ENCODE data around the gene TYMS. TPM values are rescaled to one million over a fixed set of nuclear protein-coding genes. Genes with fewer than 3 reads are reported as not detected.

Gene TYMS
- total and polyA plus RNA-seq, 9 of the 15 experiments (the other 6 are each of a cell fraction or from before 2014, with no cell fraction given): 69.1 to 409 (median 175) TPM

DNA sequence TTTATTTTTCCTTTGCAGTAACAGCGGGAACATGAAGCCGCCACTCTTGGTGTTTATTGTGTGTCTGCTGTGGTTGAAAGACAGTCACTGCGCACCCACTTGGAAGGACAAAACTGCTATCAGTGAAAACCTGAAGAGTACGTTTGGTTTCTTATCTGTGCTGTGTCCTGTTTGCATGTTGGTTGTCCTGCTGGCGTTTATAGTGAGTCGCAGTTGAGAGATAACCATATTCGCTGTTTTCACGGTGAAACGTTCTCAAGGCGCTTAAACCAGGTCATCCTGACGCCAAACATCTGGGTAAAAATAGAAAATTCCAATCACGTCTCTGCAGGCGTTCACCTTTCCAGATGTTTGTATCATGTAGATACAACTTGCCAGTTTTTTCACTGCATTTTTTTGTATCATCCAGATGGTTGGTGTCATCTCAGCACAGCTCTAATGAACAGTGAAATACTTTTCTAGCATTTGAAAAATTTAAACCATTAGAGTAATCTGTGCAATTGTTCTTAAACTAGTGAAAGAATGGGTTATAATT, 39.4 kb upstream of the TYMS start (continued):
- TF ChIP-seq SMAD4 (CRISPR knock-in tag; conservative IDR thresholded peaks at IDR 0.05) (peak; percentile 98), ZBTB7A (IDR thresholded peaks at IDR 0.05; ENCODE audit: borderline replicate concordance, control insufficient read depth, low read depth, low read length) (no peak), MTA3 (IDR thresholded peaks at IDR 0.05; ENCODE audit: borderline replicate concordance) (peak; percentile 74; the same call in 1 of the 2 replicates), ATF4 (CRISPR knock-in tag; IDR thresholded peaks at IDR 0.05) (no peak), BRD4 (IDR thresholded peaks at IDR 0.05) (no peak), ZNF561 (CRISPR knock-in tag; conservative IDR thresholded peaks at IDR 0.05) (no peak), TSHZ1 (CRISPR knock-in tag; IDR thresholded peaks at IDR 0.05) (no peak), ELF2 (CRISPR knock-in tag; IDR thresholded peaks at IDR 0.05) (no peak), ZNF76 (CRISPR knock-in tag; IDR thresholded peaks at IDR 0.05; ENCODE audit: borderline replicate concordance) (no peak), SAP30 (IDR thresholded peaks at IDR 0.05; ENCODE audit: borderline replicate concordance, insufficient read depth, low read depth, low read length, poor library complexity, severe bottlenecking) (no peak), CLOCK (CRISPR knock-in tag; IDR thresholded peaks at IDR 0.05; ENCODE audit: borderline replicate concordance) (no peak), PHTF2 (CRISPR knock-in tag; IDR thresholded peaks at IDR 0.05) (no peak), ILK (tag; IDR thresholded peaks at IDR 0.05; ENCODE audit: borderline replicate concordance, low read depth) (no peak), ZNF3 (CRISPR knock-in tag; IDR thresholded peaks at IDR 0.05) (no peak), ZNF57 (CRISPR knock-in tag; IDR thresholded peaks at IDR 0.05) (no peak)
- TF ChIP-seq, protein P1, sequence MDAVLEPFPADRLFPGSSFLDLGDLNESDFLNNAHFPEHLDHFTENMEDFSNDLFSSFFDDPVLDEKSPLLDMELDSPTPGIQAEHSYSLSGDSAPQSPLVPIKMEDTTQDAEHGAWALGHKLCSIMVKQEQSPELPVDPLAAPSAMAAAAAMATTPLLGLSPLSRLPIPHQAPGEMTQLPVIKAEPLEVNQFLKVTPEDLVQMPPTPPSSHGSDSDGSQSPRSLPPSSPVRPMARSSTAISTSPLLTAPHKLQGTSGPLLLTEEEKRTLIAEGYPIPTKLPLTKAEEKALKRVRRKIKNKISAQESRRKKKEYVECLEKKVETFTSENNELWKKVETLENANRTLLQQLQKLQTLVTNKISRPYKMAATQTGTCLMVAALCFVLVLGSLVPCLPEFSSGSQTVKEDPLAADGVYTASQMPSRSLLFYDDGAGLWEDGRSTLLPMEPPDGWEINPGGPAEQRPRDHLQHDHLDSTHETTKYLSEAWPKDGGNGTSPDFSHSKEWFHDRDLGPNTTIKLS (IDR thresholded peaks at IDR 0.05; ENCODE audit: borderline replicate concordance, low read depth): peak; percentile 79; the same call in 1 of the 2 replicates
- TF ChIP-seq, protein P2, sequence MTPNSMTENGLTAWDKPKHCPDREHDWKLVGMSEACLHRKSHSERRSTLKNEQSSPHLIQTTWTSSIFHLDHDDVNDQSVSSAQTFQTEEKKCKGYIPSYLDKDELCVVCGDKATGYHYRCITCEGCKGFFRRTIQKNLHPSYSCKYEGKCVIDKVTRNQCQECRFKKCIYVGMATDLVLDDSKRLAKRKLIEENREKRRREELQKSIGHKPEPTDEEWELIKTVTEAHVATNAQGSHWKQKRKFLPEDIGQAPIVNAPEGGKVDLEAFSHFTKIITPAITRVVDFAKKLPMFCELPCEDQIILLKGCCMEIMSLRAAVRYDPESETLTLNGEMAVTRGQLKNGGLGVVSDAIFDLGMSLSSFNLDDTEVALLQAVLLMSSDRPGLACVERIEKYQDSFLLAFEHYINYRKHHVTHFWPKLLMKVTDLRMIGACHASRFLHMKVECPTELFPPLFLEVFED (CRISPR knock-in tag; conservative IDR thresholded peaks at IDR 0.05): no peak
